ENCODE measurements around the gene ATRN. TPM values are rescaled to one million over a fixed set of nuclear protein-coding genes. Genes with fewer than 3 reads are reported as not detected.

ATRN gene
- total and polyA plus RNA-seq, 2 donors (not counting 3 experiments of a cell fraction or from before 2014, with no cell fraction given) = 32.3 to 33.1 TPM

DNA sequence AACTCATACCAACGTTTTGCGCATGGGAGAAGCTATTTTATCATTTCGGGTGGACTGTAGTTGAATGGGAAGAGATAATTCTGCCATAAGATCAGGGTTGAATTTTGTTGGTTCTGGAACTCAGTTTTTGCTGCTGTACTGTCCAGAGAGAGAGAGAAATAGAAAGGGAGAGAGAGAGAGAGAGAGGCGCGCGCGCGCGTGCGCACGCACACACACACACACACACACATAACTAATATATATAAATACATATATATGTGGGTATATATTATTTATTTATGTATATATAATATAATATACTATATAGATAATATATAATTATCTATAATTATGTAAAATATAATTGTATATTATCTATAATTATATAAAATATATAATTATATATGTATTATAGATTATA is 21.9 kb downstream of the ATRN start:
- POLR2A ChIA-PET = no interaction called here
- no peak for FAIRE-seq
- peaks cover 18% of the 10 kb centered on the region for H3K79me2 ChIP-seq (ENCODE audit: control insufficient read depth, insufficient read depth, low read length)

DNA sequence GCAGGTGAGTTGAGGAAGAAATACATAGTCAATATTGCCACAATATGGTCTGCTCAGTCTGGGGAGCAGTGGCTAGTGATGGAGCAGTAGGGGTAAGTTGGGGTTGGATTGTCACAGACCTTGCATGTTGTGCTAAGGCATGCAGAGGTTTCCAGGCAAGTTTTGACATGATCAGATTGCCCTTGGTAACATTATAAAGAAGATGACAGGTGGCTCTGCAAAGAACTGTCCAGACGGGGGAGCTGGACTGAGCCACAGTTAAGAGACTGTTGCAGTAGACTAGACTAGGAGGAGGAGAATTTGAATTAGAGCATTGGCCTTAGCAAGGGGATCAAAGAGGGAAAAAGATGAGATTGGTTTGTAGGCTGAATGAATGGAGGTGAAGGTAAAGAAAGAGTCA is 23.4 kb downstream of the ATRN start:
- TF ChIP-seq, protein P1, sequence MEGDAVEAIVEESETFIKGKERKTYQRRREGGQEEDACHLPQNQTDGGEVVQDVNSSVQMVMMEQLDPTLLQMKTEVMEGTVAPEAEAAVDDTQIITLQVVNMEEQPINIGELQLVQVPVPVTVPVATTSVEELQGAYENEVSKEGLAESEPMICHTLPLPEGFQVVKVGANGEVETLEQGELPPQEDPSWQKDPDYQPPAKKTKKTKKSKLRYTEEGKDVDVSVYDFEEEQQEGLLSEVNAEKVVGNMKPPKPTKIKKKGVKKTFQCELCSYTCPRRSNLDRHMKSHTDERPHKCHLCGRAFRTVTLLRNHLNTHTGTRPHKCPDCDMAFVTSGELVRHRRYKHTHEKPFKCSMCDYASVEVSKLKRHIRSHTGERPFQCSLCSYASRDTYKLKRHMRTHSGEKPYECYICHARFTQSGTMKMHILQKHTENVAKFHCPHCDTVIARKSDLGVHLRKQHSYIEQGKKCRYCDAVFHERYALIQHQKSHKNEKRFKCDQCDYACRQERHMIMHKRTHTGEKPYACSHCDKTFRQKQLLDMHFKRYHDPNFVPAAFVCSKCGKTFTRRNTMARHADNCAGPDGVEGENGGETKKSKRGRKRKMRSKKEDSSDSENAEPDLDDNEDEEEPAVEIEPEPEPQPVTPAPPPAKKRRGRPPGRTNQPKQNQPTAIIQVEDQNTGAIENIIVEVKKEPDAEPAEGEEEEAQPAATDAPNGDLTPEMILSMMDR (IDR thresholded peaks at IDR 0.05; ENCODE audit: extremely low read depth in 1 of 2, insufficient read depth in 1 of 2, low read depth in 1 of 2, low read length in 2 of 2) = no peak
- TF ChIP-seq JUN (IDR thresholded peaks at IDR 0.05; ENCODE audit: borderline replicate concordance, insufficient read depth, insufficient read length, low read depth) = no peak
- no peak for TF ChIP-seq POLR2AphosphoS5 (IDR thresholded peaks at IDR 0.05; ENCODE audit: insufficient read depth, low read depth, low read length)
- TF ChIP-seq, protein P2, sequence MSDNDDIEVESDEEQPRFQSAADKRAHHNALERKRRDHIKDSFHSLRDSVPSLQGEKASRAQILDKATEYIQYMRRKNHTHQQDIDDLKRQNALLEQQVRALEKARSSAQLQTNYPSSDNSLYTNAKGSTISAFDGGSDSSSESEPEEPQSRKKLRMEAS (IDR thresholded peaks at IDR 0.05; ENCODE audit: insufficient read depth, insufficient read length) = no peak
- TF ChIP-seq EZH2 (IDR thresholded peaks at IDR 0.05; ENCODE audit: borderline replicate concordance, low read depth, low read length, severe bottlenecking) = no peak
- TF ChIP-seq MYC (IDR thresholded peaks at IDR 0.05; ENCODE audit: low read depth, low read length) = no peak
- TF ChIP-seq GATA2 (IDR thresholded peaks at IDR 0.05; ENCODE audit: insufficient read depth, insufficient read length, low read depth, low read length) = no peak
- no peak for TF ChIP-seq FOS (IDR thresholded peaks at IDR 0.05; ENCODE audit: borderline replicate concordance, insufficient read depth, low read length)
- TF ChIP-seq POLR2A (IDR thresholded peaks at IDR 0.05; ENCODE audit: low read depth, low read length) = no peak
- DNase-seq (ENCODE audit: low read depth, low spot score) (no peak), FAIRE-seq (no peak)
- H3K36me3 ChIP-seq (ENCODE audit: control insufficient read depth in 2 of 2, extremely low read depth in 1 of 2, insufficient read depth in 2 of 2, low read length in 2 of 2) = no peaks in the 10 kb centered on the region
- H3K9me3 ChIP-seq (replicated peaks; ENCODE audit: control insufficient read depth, insufficient read depth, low read length) = no peaks in the 10 kb centered on the region
- no peak overlapping the region for H3K4me2 ChIP-seq (ENCODE audit: insufficient read depth, low read length)
- no peaks in the 10 kb centered on the region for H3K27me3 ChIP-seq (ENCODE audit: control insufficient read depth in 2 of 2, insufficient read depth in 2 of 2, low read length in 2 of 2)
- H4K20me1 ChIP-seq (replicated peaks; ENCODE audit: control insufficient read depth, extremely low read depth, insufficient read depth, low read length) = no peaks in the 10 kb centered on the region
- H2AFZ ChIP-seq (ENCODE audit: low read depth, low read length) = no peak overlapping the region
- H3K9me1 ChIP-seq (replicated peaks; ENCODE audit: control insufficient read depth, extremely low read depth, insufficient read depth, low read length) = no peaks in the 10 kb centered on the region
- no peak overlapping the region for H3K4me3 ChIP-seq (replicated peaks in 1 of 3; ENCODE audit: insufficient read depth in 1 of 3, low read depth in 1 of 3, low read length in 3 of 3)
- intact Hi-C loops (cut with micrococcal nuclease) = no loop called here
- BruUV-seq (replicated peaks) = no TSS peak
- ChIA-PET POLR2A (no interaction called here), CTCF (interaction anchor here (1.2 kb wide), 1 partner anchor 21 kb away, joined by 3 read pairs; no protein-coding TSS in a partner anchor)
- H3K79me2 ChIP-seq (ENCODE audit: control insufficient read depth, insufficient read depth, low read length) = peaks cover 15% of the 10 kb centered on the region
- dilution Hi-C loops (cut with MboI; ENCODE audit: extremely low pct_ligation_motif_present, low sequenced_read_pairs) = no loop called here
- no peak overlapping the region for H3K9ac ChIP-seq (replicated peaks; ENCODE audit: extremely low read depth, insufficient read depth, low read length)
- no peaks in the 10 kb centered on the region for H3K4me1 ChIP-seq (ENCODE audit: control insufficient read depth, extremely low read depth, insufficient read depth, low read length)
- H3K27ac ChIP-seq (ENCODE audit: insufficient read depth, low read depth, low read length) = no peak overlapping the region

More for the DNA sequence above, 21.9 kb downstream of the ATRN start:
- H3K9me1 ChIP-seq (replicated peaks; ENCODE audit: control insufficient read depth, extremely low read depth, insufficient read depth, low read length) = no peaks in the 10 kb centered on the region
- no peaks in the 10 kb centered on the region for H3K27me3 ChIP-seq (ENCODE audit: control insufficient read depth in 2 of 2, insufficient read depth in 2 of 2, low read length in 2 of 2)
- TF ChIP-seq EZH2 (IDR thresholded peaks at IDR 0.05; ENCODE audit: borderline replicate concordance, low read depth, low read length, severe bottlenecking) (no peak), POLR2A (IDR thresholded peaks at IDR 0.05; ENCODE audit: low read depth, low read length) (no peak), MYC (IDR thresholded peaks at IDR 0.05; ENCODE audit: low read depth, low read length) (no peak), GATA2 (IDR thresholded peaks at IDR 0.05; ENCODE audit: insufficient read depth, insufficient read length, low read depth, low read length) (no peak)
- H2AFZ ChIP-seq (ENCODE audit: low read depth, low read length) = no peak overlapping the region
- dilution Hi-C loops (cut with MboI; ENCODE audit: extremely low pct_ligation_motif_present, low sequenced_read_pairs) = no loop called here
- H3K9me3 ChIP-seq (replicated peaks; ENCODE audit: control insufficient read depth, insufficient read depth, low read length) = no peaks in the 10 kb centered on the region
- no peak overlapping the region for H3K27ac ChIP-seq (ENCODE audit: insufficient read depth, low read depth, low read length)
- H3K4me2 ChIP-seq (ENCODE audit: insufficient read depth, low read length) = no peak overlapping the region
- H3K36me3 ChIP-seq (ENCODE audit: control insufficient read depth in 2 of 2, extremely low read depth in 1 of 2, insufficient read depth in 2 of 2, low read length in 2 of 2) = no peaks in the 10 kb centered on the region
- BruUV-seq (replicated peaks) = no TSS peak
- intact Hi-C loops (cut with micrococcal nuclease) = no loop called here
- H3K4me3 ChIP-seq (replicated peaks in 1 of 3; ENCODE audit: insufficient read depth in 1 of 3, low read depth in 1 of 3, low read length in 3 of 3) = no peak overlapping the region
- CTCF ChIA-PET = no interaction called here
- no peaks in the 10 kb centered on the region for H3K4me1 ChIP-seq (ENCODE audit: control insufficient read depth, extremely low read depth, insufficient read depth, low read length)
- no peak overlapping the region for H3K9ac ChIP-seq (replicated peaks; ENCODE audit: extremely low read depth, insufficient read depth, low read length)
- no peaks in the 10 kb centered on the region for H4K20me1 ChIP-seq (replicated peaks; ENCODE audit: control insufficient read depth, extremely low read depth, insufficient read depth, low read length)
- DNase-seq (ENCODE audit: low read depth, low spot score) = no peak
